ENCODE data around the gene LACTBL1.
"Not testable (repeated sequence)": the region's sequence is repeated elsewhere in the genome, so short reads cannot be mapped to it uniquely, and the experiment has no call there.

The LACTBL1 gene

GRCh38 chr1:22976461-22977243 lies 4.0 kb upstream of the LACTBL1 start:
- peak; percentile 12 for DNase-seq (ENCODE audit: low read depth)

GRCh38 chr1:22976127-22976460 lies 3.4 kb upstream of the LACTBL1 start:
- DNase-seq (ENCODE audit: low read depth) = no peak

- DNase-seq (ENCODE audit: low read depth) = no peak
These were observed 3.0 kb upstream of the LACTBL1 start for GRCh38 chr1:22975694-22976093.

GRCh38 chr1:22971611-22972405 lies 858 bp downstream of the LACTBL1 start:
- DNase-seq (ENCODE audit: low read depth) = no peak

GRCh38 chr1:22971161-22971560 lies 1.5 kb downstream of the LACTBL1 start:
- no peak for DNase-seq (ENCODE audit: low read depth)

GRCh38 chr1:22970096-22970495 lies 2.6 kb downstream of the LACTBL1 start:
- no peak for DNase-seq (ENCODE audit: low read depth)

GRCh38 chr1:22969304-22969709 lies 3.4 kb downstream of the LACTBL1 start:
- no peak for DNase-seq (ENCODE audit: low read depth)

- no peak for DNase-seq (ENCODE audit: low read depth)
These were observed 4.8 kb downstream of the LACTBL1 start for GRCh38 chr1:22967833-22968232.

DNA sequence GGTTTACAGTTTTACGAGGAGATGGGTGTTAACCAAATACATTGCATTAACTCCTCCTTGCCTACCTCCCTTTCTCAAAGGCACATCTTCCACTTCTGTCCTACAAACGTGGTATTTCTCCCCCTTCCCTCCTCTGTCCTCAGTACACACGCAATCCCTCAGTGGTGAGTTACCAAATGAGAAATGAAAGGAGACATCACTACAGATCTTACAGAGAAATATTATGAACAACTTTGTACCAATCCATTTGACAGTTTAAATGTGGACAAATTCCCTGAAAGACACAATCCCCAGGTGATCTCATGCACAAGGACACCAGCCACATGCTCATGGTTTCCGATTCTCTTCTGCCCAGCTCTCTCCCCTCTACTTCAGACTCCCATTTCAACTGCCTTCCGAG lies 6.4 kb downstream of the LACTBL1 start:
- DNase-seq (ENCODE audit: low read depth) = no peak

GRCh38 chr1:22963044-22963677 lies 9.5 kb downstream of the LACTBL1 start:
- DNase-seq (ENCODE audit: low read depth) = no peak

GRCh38 chr1:22962558-22962957 lies 10.1 kb downstream of the LACTBL1 start:
- no peak for DNase-seq (ENCODE audit: low read depth)

DNA sequence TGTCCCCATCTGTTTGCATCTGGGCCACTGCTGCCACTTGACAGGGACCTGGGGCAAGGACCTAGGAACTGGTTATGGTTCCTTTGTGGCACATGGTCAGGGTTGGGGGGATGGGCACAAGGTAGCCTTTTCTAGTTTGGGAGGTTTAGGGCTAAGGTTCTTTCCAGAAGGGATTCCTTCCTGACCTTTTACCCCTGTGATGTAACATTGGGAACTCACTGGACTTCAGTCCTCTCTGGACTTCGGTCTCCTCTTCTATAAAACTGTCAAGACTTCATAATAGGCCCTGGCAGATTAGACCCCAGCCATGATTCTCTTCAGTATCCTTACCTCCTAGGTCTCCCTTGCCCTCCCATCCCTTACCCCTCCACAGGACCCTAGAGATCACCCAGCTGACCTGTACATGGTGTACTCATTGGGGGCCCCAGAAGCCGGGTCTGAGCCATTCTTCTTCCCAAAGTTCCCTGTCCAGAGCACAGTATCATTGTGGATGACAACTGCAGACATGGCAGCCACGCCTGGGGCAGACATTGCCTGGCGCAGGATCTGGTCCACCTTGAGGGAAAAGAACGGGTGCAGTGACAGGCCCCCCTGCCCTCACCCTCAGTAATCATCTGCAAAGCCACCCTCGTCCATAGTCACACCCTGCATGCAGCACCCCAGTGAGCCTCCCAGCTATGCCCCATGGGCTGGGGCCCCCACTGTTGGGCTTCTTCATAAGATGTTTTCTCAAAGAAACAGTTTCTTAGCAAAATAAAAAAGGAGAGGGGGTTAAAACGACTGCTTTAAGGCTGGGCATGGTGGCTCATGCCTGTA lies 12.9 kb downstream of the LACTBL1 start:
- DNase-seq (ENCODE audit: low read depth) = no peak

DNA sequence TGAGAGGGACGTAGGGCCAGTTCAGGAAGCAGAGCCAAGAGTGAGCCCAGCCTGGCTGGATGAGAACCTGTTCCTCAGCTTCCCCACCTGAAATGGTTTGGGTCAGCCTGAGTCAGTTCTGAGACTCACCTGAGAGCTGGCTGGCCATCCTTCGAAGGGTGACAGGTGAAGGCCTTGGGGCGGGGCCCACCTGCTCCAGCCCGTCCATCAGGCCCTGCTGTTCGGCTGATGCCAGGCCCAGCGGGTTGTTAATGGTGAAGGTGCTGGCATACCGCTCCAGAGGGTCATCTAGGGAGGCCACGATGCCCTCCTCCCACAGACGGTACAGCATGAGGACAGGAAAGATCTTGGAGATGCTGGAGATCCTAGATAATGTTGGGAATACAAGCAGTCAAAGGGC lies 14.1 kb downstream of the LACTBL1 start:
- DNase-seq (ENCODE audit: low read depth) = no peak

GRCh38 chr1:22957066-22957465 lies 15.6 kb downstream of the LACTBL1 start:
- DNase-seq (ENCODE audit: low read depth) = no peak

- no peak for DNase-seq (ENCODE audit: low read depth)
These were observed 17.5 kb downstream of the LACTBL1 start for GRCh38 chr1:22955146-22955545.

GRCh38 chr1:22953740-22954141 lies 18.9 kb downstream of the LACTBL1 start:
- DNase-seq (ENCODE audit: low read depth) = no peak

GRCh38 chr1:22953057-22953739 lies 19.5 kb downstream of the LACTBL1 start:
- no peak for DNase-seq (ENCODE audit: low read depth)

DNA sequence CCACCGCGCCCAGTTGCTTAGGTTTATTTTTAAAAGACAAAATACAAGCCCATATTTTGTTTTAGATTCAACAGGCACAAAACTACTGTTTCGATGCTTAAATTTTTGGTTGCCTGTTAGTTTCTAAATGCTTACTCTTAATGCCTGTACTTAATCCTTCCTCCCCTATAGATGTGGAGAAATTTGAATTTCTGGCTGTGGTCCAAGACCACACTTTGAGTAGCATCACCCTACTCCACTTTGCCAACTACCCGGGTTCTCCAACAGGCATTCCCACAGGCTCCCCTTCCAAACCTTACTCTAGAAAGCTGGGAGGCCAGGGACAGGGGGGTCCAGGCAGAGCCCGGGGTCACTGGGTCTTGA lies 20.0 kb downstream of the LACTBL1 start:
- DNase-seq (ENCODE audit: low read depth) = no peak

DNA sequence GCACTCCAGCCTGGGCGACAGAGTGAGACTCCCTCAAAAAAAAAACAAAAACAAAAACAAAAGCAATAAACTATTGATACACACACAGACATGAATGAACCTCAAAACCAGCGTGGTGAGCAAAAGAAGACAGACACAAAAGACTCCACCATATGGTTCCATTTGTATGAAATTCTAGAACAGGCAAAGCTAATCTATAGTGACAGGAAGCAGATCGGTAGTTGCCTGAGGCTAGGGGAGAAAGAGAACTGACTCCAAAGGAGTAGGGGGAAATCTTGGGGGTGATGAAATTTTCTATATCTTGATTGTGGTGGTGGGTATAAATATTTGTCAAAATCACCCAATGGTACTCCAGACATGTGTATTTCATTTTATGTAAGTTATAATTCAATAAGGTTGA lies 20.9 kb downstream of the LACTBL1 start:
- DNase-seq (ENCODE audit: low read depth) = no peak

GRCh38 chr1:22949822-22950331 lies 22.8 kb downstream of the LACTBL1 start:
- no peak for DNase-seq (ENCODE audit: low read depth)

GRCh38 chr1:22945171-22945570 lies 27.5 kb downstream of the LACTBL1 start:
- DNase-seq (ENCODE audit: low read depth) = not testable (repeated sequence)

Data from stimulated activated CD8-positive, alpha-beta memory T cell treated with anti-CD3 and anti-CD28 coated beads, Interleukin-4, amount 100 ng/mL, for 24 hours (primary cell).